GM19452 (cell line): ENCODE data around the gene DENND2A.
"Not testable (repeated sequence)": the region's sequence is repeated elsewhere in the genome, so short reads cannot be mapped to it uniquely, and the experiment has no call there.

Experiments
- ATAC-seq: cut with Tn5 transposase; IDR thresholded peaks from one replicate; pipeline ENCODE4 v1.9.1; 2021; ENCODE audit not compliant: unreplicated experiment

The DENND2A gene

DNA sequence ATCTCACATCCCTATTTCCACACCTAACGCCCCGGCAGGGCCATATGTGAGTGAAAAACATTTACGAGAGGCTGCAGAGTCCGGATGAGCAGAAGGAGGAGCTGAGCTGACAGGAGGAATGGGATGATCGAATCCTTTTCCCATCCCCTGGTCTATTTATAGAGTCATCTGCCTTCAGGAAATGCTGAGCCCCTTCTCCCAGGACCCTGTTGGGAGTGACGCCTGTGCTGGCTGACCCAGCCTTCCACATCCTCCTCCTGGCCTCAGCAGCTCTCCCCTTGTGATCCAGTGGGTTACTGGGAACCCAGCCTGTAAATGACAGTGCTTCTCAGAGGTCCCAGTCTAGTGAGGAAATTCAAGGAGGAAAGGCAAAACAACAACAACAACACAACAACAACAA is 16.6 kb downstream of the DENND2A start:
- ATAC-seq = no peak

DNA sequence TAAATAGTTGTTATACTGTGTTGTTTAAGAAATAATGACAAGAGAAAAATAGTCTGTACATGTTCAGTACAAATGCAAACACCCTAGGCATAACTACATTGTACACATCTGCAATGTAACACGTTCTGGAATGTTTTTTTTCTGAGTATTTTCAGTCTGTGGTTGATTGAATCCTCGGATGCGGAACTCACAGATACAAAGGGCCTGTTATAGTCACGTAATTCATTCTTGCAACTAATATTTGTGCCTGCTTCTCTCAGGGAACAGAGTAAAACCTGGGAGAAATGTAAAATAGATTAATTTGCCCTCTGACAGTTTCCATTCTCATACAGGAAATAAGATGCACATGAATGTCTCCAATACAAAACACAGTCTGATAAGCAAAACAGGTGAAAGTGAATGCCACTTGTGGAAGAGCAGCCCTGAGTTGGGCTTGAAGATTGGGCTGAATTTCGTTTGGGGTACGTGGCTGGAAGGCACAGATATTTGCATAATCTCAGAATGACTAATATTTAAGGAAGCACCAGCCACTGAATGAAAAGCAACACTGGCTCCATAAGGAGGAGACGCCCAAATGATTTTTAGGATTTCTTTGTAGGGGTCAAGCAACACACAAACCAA is 19.1 kb downstream of the DENND2A start:
- no peak for ATAC-seq

DNA sequence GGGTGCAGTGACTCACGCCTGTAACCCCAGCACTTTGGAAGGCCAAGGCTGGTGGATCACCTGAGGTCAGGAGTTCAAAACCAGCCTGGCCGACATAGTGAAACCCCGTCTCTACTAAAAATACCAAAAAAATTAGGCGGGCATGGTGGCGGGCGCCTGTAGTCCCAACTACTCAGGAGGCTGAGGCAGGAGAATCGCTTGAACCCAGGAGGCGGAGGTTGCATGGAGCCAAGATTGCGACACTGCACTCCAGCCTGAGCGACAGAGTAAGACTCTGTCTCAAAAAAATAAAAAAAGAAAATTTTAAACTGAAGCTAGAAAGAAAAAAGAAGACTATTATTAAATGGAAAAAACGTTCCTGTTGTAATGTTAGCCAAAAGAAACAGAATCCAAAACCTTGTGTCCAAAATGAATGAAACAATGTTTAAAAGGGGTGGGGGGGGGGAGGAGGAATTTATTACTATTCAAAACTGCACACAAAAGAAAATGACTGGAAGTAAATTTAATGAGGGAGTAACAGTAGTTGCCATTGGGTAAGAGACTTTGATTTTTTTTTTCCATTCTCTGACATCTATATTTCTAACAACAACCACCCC is 20.6 kb downstream of the DENND2A start:
- ATAC-seq = not testable (repeated sequence)

DNA sequence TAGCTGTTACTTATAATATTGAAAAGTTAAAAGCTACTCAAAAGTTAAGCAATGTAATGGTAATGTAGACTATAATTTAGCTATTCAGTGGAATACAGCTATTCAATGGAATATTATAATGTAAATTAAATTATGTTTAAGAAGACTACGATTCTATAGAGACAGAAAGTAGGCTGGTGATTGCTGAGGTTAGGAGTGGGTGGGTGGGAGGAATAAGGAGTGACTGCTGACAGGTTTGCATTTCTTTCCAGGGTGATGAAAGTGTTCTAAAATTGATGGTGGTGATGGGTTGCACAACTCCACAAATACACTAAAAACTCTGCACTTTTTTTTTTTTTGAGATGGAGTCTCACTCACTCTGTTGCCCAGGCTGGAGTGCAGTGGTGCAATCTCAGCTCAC is 21.4 kb downstream of the DENND2A start:
- ATAC-seq = no peak

DNA sequence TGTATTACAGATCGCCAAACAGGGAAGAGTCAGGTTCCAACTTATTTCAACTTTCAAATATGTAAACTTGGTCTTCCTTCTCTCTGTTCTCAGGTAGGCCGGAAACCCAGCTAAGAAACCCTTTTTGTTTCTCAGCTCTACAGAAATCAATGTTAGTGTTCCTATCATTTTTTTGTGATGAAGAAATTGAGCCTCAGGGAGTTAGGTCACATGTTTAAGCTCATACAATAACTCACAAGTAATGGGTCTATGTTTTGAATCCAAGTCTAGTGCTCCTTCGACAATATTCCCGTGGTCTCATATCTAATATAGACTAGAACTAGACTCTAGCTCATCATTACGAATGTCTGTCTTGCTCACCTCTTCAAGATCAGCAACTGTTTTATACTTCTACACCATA is 22.3 kb downstream of the DENND2A start:
- no peak for ATAC-seq

DNA sequence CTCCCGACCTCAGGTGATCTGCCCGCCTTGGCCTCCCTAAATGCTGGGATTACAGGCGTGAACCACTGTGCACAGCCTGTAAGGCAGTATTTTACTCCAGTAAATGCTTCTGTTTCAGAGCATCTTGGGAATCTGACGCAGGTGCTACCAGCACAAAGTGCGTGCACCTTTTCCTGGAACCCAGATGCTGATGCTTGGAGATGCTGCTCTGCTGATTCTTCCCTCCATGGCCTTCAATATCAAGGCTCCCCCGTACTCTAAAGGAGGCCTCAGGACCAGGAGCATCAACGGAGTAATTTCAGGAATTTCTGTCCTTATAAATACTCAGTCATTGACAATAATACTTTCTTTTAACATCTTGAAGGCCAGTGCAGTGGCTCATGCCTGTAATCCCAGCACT is 23.5 kb downstream of the DENND2A start:
- no peak for ATAC-seq

DNA sequence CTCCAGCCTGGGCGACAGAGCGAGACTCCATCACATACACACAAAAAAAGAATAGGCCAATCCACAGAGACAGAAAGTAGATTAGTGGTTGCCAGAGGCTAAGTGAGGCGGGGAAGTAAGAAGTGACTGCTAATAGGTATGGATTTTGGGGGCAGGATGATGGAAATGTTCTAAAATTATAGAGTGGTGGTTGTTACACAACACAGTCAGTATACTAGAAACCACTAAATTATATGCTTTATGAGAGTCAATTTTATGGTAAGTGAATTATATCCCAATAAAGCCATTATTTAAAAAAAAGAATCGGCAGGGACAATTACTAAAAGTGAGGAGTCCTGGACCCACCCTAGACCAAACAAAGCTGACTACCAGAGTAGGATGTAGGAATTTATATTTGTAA is 24.3 kb downstream of the DENND2A start:
- ATAC-seq = no peak

DNA sequence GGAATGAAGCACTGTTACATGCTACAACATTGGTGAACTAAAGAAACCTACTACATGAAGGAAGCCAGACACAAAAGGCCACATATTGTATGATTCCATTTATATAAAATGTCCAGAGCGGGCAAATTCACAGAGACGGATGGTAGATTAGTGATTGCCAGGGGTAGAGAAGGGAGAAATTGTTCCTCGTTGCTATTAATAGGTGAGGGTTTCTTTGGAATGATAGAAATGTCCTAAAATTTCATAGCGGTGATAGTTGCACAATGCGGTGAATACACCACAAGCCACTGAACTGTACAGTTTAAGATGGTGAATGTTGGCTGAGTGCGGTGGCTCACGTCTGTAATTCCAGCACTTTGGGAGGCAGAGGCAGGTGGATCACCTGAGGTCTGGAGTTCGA is 29.0 kb downstream of the DENND2A start:
- ATAC-seq = no peak

DNA sequence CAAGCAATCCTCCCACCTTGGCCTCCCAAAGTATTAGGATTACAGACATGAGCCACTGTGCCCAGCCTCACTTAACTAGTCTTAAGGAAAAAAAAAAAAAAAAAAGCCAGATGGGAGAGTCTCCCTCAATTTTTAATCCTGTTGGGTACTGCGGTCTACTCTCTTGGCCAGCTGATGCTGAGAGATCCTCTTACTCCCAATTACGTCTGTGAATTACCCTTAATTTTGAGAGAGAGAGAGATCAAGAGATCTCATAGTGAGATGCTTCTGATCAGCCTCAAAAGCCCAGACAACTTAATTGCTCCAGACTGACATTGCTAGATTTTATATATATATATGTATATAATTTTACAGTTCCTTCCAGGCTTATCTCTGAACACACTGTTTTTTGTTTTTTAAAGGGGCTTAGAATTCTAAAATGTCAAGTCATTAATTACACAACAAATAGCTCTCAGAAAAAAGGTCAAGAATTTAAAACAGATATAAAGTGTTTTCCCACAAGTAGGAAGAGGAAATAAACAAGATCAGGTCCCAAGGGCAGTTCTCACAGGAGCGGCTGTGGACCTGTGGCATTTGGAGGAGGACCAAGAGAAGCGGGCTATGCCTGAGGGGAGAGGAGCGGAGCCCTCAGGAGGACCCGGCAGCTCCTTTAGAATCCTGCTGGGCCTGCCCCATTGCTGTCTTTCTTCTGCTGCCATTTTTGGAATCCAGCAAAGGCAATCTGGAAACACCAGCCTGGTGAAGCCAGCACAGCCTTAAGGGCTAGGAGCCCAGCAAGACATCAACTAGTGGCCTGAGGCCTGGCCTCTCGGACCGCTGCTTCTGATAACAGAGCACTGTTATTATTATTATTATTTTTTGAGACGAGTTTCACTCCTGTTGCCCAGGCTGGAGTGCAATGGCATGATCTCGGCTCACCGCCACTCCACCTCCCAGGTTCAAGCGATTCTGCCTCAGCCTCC is 30.1 kb downstream of the DENND2A start:
- no peak for ATAC-seq

DNA sequence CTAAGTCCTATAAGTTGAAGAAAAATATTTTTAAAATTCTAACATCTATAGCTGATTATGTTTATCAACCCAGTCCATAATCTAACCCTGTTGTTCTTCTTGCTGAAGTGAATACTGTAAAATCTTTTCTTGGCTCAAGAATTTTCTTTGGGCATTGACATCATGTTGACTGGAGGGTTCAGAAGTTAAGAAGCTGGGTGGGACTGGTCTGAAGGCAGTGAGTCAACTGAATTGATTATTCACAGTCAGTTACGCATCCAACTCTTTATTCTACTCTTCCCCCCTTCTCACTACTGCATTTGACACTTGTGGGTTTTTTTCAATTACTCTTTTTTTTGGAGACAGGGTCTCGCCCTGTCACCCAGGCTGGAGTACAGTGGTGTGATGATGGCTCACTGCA is 31.0 kb downstream of the DENND2A start:
- ATAC-seq = no peak

DNA sequence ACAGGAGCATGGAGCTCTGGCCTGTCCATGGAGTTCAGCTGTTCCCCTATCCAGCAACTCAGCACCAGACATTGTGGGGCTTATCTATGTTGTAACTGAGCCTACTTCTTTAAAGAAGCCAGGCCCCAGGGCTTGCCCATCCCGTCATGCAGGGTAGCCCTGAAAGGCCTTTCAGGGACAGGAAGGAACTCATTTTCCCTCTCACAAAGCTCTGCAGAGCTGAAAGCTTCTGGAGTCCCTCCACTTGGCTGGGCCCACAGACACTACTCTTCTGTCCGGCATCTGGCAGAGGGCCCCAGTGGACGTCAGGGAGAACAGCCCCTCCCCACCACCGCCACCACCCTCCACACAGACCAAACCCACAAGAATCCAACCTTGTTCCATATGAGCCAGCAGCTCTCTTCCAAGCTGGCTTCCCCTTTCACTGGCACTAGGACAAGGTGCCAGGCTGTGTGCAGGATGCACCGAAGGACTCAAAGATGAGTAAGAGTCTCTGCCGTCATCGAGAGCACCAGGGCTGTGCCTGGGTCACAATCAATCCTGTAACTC is 33.1 kb downstream of the DENND2A start:
- no peak for ATAC-seq

DNA sequence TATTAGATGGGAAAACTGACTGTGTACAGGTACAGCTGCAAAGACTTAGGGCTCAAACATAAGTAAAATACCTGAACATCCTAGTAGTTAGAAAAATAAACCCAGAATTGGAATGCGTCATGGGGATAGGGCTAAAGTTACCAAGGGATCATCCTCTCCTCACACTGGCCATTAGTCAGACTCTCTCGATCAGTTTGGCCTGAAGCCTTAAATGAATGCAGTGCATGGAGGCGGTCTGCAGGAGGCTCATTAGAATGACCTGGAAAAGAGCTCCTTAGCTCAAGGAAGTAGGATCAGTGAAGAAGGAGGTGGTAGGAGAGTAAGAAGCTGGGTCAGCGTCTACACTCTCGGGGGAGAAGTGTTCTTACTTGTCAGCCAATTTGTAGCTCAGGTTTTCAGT is 35.3 kb downstream of the DENND2A start:
- ATAC-seq = no peak

DNA sequence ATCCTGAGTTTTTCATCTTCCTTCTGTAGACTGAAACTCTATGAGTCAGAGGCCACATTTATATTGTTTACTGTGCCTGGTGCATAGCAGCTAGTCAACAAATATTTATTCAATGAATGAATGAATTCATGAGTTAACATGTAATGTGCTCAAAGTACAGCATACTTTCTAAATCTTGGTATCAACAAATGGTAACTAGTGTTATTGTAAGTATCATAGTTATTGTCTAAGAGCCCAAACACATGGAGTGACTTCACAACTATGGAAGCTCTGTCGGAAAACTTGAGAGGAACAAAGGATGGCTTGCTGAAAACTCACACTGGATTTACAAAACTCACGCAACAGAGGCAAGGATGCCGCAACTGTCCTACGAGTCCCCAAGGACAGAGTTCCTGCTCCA is 35.9 kb downstream of the DENND2A start:
- no peak for ATAC-seq

DNA sequence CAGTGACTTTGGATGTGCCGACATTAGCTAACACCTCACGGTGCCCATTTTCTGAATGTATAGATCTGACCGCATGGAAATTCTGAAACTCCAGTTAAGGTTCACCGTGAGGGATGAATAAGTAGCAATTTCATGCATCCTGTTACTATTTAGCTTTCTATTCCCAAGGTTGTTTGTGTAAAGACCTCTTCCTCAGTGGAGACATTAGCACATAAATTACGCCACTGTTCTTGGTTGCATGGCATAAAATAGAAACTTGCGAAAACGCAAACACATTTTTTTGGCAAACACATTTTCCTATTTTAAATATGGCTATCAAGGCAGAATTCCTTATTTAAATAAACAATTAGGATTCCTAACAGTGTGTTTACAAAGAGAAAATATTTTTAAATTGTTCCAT is 36.5 kb downstream of the DENND2A start:
- no peak for ATAC-seq

DNA sequence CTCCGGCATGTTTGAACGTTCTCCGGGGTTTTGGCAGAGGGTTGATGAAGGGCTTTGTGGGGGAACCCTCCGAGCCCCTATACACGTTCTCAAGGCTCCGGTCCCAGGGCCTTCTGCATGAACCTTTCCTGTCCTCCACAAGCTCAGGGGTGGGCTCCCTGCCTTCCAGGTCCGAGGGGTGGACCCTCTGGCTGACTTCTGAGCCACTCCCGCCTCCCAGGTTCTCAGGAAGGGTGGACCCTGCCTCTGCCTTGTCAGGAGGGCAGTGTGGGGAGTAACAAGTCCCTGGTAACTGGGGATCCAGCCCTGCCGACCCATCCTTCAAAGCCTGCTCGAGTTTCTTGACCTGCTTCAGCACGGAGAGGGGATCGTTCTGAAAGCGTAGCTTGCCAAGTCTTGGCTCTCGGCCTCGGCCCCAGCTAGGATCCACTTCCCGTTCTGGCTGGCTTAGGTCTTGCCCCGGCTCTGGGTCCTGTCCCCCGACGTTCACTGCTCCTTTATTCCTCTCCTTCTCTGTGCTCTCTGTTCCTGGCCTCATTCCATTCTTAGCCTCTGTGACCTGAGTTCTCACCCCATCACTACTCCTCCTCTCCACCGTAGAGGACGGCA is 38.9 kb downstream of the DENND2A start:
- ATAC-seq = no peak

DNA sequence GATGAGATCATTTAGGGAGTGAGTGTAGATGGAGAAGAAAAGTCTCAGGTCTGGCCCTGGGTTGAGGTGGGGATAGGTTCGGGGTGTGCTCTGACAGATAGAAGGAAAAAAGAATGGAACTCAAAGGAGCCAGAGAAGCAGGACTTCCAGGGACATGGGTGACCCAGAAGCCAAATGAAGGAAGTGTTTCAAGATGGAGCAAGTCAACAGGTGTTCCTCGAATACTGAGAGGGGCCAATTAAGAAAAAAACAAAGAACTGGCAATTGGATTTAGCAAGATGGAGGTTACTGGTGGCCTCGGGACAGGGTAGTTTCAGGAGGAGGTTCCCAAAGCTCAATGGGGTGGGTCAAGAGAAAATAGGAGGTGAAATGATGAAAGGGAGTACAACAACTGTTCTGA is 40.3 kb downstream of the DENND2A start:
- ATAC-seq = no peak

DNA sequence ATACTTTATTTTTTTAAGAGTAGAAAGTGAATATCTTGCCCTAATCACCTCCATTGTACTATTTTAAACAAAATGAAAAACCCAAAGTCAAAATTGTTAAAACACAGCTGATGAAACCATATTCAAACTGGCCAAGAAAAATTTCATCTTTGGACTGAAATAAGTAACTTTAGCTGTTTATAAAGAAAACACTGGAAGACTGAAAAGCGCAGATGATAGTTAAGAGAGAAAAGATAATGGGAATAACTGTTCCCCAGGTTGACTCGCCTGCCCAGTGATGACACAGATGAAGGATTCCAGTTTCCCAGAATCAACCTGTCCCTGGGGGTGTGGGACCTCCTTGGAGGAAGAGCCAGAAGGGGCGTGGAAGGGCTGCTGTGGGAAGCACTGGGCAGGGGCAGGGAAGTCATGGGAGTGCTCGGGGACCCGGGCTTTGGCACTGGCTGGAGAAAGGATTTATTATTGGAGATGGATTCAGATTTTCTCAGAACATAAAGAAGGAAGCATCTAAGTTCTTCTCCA is 43.1 kb downstream of the DENND2A start:
- ATAC-seq = no peak

DNA sequence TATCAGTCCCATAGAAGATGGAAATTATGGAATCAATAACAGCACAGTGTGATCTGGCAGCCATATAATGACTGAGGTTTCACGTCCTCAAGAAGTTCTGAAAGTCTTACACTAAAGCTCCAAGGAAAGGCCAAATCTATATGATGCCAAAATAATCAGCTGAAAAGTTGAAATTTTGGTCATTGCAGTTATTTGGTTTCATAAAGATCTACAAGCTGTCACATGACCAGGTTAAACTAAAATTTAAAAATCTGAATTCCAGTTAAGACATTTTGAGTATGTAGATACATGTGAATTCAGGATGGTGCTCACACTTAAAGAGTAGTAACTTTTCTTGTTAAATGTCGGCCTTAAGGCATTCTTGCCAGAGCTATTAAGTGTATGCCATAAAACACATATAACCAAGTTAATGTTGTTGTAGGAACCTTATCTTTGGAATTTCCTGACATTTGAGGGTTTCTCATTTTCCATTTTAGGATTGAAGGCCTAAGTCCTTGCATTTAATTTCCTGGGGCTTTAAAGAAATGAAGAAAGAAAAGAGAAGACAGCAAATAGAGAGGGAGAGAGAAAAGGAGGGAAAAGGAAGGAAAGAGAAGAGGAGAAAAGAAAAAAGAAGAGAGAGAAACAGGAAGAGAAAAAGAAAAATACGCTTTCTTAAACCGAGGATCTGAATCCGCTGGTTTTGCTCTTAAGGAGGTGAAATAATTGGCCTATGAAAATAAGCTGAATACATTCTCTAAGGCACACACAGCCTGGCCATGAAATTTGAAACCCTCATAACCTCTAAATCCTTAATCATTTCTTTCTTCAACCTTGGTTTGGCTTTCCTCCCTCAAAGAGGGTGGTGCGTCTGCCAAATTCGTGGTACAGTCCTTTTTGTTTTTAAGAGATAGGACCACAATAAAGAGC is 43.8 kb downstream of the DENND2A start:
- no peak for ATAC-seq

DNA sequence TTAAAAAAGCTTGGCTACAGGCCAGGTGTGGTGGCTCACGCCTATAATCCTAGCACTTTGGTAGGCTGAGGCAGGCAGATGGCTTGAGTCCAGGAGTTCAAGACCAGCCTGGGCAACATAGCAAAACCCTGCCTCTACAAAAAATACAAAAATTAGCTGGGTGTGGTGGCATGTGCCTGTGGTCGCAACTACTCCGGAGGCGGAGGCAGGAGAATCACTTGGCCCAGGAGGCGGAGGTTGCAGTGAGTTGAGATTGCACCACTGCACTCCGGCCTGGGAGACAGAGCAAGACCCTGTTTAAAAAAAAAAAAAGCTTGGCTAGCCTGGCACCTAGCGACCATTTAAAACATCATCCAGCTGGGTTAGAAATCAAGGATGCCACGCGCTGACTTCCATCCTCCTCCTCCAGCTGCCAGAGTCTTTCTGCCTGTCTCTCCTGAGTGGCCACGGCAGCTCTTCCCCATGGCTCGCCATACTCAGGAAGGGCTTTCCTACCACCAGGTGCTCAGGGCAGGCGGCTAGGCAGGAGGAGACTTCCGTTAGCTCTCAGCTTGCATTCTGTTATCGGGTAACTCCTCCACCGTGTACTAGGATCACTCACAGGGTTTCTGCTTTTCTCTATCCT is 45.0 kb downstream of the DENND2A start:
- no peak for ATAC-seq
